NCI-H2196 treated with DMSO at 0.1 percent for 48 hours (cell line): ENCODE results near the gene FGD4.

Source experiments
- DNase-seq: peaks from one replicate; lab custom pipeline; 2025; ENCODE audit not compliant: unreplicated experiment; lab: John Stamatoyannopoulos, UW

The FGD4 gene

DNA sequence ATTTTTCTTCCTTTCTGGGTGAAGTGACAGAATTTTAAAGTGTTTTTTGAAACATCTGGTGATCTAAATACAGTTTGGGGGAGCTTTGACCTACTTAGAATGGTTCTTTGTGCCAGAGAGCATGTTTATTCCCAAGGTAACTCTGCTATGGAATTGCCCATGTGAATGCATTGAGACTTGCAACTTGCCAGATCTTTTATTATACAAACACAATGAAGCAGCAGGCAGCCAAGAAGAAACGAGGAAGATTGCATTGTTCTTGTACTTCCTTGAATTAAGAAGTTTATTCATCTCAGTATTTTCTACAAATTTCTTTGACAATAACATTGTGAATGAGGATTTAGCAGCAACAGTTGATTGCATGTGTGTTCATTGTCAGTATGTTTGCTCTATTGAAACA lies 55.5 kb downstream of the FGD4 start:
- no peak for DNase-seq

DNA sequence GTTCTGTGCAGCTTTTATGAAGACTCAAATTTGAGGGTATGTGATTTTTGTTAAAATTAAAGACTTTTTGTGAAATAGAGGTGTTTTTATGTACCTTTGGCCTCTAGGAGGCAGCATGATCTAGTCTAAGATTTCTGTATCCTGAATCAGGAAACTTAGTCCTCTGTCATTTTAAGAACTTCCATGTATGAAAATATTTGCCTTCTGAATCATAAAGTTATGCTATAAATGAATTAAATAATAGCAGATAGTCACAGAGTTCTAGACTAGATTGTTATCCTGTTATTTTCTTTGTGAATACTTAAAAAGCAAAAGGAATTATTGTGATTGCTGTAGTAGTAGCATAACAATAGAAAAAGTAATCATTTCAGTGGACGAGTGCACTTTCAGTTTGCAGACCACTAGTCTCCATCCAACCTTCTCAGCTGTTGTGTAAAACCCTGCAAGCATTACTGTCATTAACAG lies 56.3 kb downstream of the FGD4 start:
- DNase-seq, result peak; percentile 46

DNA sequence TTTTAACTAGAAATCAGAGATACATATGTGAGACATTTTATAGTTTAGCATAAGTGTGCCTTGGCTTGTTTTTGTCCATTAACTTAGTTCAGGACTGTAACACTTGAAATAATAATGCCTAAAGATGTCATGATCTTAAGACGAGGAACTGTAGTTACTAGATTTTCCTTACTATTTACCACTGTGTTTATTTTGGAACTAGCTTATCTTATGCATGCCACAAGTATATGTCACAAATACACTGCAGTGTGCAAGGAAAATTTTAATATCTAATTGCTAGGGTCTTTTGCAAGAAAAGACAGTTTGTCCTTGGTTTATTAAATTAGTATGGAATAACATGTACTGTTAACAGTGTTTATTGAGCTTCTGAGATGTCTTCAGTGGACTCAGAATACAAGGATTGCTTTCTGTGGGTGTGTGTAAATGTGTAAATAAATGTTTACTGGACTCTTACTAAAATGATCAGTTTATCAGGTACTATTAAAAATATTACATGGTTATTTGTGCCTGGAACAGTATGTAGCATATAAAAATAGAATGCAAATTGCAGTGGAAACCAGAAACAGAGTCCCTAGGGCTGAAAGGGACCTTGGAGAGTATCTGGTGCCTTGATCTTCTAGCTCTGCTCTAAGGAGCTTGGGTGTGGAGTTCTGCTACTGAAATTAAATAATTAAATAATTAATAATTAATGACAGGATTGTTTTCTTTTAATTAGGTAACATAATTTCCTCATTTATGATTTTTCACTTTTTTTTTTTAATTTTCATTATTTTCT lies 58.1 kb downstream of the FGD4 start:
- no peak for DNase-seq

DNA sequence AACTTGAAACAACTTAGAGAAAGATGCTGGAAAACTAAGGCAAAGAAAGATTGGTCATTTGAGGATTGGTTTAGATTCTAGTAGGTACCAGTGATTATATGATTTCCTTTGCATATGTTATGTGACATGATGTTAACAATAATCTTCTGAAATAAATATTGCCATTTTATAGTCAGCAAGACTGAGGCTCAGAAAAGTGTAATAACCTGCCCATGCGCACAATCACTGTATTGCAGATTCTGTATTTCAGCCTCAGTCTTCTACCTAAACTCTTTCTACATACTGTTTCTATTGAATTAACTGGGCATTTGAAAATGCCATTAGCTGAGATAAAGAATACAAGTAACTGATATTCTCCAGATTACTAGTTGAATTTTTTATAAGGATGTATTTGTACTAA lies 61.3 kb downstream of the FGD4 start:
- DNase-seq, result no peak

DNA sequence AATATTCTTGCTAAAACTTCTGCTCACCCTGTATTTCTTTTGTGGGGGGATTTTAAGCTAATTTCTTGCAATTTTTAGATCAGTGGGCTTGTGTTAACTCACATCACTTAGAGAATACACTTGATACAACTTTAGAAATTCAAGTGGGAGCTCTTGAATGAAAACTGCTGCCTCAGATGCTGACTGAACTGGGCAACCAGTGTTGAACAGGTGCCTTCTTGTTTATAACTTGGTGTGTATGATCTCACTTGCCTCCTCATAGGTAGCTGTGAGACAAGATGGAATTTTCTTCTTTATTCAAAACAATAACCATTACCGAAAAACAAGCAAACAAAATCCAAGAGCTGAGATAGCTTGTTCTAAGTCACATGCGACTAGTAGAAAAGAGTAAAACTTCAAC lies 63.5 kb downstream of the FGD4 start:
- DNase-seq, result no peak

DNA sequence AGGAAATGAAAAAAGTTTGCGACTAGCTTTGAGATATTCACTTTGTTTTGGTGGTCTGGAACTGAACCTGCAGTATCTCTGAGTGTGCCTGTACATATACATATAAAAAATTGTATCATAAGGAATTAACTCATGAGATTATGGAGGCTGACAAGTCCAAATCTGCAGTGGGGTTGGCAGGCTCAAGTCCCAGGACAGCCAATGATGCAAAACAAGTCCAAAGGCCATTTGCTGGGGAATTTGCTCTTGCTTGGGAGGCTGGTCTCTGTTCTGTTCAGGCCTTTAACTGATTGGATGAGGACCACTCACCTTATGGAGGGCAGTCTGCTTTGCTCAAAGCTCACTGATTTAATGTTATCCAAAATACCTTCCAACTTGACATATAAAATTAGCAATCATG lies 66.8 kb downstream of the FGD4 start:
- DNase-seq, result no peak

DNA sequence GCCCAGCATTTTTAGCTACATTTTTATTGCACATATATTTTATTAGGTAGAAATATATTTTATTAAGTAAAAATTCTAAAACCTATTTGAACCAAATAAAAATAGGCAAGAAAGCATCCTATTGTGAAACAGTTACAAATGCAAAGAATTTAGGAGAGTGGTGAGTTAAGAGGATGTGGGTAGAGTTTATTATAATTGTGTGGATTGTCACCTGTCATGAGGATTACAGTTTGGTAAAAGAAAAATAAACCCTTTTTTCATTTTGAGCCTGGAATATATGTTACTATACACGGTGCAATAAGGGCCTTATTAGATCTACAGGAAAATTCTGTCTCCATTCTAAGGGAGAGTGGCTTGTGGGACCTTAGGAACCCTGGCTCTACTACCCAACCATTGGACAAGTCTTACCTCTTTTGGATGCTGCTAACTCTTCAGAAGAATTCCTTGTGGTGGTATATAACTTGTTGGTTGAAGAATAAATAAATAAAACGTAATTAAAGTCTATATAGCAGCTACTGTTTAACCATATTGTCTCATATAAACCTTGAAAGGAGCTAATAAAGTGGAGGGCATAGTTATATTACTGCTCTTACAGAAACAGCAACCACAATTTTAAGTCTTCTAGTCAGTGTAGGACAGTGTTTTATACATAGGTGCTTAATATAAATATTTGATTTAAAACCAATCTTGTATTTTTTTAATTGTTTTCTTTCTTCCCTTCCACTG lies 67.8 kb downstream of the FGD4 start:
- DNase-seq, result no peak

DNA sequence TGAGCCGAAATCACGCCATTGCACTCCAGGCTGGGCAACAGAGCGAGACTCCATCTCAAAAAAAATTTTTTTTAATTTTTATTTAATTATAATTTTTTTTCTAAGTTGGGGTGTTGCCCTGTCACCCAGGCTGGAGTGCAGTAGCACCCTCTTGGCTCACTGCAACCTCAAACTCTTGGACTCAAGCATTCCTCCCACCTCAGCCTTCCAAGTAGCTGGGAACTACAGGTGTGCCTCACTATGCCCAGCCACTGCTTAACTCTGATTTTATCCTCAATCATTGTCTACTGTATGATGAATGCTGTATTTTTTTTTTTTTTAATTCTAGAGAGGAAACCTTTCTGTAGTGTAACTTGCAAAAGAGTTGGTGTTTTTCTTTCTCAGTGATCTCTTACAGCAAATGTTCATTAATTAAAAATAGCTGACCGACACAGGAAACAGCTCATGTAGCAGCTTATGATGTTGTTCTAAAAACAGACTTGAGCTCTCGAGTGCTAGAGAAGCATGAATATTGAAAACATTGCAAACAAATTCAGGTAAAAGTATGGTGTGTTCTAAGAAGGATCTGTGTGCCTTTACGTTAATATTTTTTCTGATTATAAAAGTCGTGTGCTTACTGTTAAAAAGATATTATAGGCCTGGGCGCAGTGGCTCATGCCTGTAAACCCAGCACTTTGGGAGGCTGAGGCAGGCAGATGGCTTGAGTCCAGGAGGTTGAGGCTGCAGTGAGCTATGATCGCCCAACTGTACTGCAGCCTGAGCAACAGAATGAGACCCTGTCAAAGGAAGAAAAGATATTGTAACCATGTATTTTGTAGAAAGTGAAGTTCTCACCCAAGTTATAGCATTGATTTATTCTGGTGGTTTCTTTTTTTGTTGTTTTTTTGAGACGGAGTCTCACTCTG lies 68.9 kb downstream of the FGD4 start:
- no peak for DNase-seq

DNA sequence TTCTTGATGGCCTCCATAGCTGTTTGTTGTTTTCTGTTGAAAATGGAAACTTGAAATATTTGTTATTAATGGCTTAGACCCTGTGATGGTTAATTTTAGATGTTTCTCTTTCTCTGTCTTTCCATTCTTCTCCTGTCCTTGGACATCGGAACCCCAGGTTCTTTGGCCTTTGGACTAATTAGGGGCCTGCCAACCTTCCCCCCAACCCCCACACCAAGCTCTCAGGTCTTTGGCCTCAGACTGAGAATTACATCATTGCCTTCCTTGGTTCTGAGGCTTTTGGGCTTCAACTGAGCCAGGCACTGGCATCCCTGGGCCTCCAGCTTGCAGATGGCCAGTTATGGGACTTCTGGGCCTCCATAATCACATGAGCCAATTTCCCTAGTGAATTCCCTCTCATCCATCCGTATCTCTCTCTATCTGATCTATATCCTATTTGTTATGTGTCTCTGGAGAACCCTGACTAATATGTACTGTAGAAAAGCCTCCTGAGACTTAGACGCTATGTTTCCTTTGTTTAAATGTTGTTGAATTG lies 71.6 kb downstream of the FGD4 start:
- no peak for DNase-seq

DNA sequence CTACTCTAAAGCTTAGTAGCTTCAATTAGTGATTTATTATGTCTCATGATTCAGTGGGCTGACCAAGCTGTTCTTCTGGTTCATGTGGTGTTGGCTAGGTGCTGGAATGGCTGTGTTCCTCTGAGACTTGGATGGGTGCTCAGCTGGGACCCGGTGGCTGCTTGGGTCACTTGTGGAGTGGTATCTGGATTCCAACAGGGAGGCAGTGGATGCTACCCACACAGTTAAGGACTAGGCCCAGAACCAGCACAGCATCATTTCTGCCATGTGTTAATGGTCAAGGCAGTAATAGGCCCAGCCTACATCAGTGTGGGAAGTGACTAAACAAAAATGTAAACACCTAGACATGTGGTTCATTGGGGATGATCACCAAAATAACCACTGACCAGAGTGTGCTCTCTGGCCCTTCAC lies 72.2 kb downstream of the FGD4 start:
- no peak for DNase-seq

DNA sequence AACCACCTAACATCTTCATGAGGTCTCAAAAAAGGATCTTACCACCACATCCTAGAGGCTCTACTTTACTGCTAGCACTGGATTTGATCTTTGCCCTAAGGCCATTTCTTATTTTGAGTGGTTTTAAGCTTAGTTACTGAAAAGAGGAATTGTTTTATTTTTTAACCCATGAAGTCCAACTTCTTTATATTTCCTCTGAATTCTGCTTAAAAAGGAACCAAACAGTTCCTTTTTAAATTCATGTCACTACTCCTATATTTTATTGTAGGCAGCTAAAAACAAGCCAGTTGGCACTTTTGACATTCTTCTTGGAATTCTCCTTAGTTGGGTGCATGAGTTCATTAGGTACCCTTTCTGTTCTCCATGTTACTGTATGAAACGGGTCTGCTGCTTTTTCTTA lies 76.4 kb downstream of the FGD4 start:
- no peak for DNase-seq

DNA sequence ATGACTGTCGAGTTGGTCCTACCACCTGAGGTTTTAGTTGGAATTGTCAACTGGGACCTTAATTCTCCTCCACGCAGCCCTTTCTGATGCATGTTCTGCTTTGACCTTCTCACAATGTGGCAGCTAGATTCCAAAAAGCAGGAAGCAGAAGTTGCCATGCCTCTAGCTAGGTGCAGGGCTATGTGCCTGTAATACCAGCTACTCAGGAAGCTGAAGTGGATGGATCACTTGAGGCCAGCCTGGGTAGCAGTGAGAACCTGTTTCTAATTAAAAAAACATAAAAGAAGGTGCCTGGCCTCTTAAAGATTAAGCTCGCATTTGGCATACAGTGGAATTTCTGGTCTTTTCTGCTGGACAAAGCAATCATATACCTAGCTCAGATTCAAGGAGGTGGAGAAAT lies 77.1 kb downstream of the FGD4 start:
- no peak for DNase-seq

DNA sequence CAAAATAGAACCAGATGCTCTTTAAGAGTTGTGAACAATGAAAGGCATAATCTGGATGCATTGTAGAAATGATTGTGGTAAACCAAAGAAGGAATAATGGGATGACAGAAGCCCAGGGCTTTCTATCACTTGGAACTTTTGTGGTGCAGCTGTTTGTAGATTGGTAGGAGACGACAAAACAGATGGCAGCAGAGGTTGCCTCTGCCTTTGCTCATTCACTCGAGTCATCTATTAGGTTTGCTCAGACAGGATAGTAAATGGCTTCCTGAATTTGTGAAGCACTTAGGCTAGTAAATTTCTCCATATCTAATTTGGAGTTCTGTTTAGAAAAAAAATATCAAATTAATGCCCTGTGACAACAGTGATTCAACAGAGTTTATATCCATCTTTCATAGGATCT lies 78.4 kb downstream of the FGD4 start:
- DNase-seq, result no peak

DNA sequence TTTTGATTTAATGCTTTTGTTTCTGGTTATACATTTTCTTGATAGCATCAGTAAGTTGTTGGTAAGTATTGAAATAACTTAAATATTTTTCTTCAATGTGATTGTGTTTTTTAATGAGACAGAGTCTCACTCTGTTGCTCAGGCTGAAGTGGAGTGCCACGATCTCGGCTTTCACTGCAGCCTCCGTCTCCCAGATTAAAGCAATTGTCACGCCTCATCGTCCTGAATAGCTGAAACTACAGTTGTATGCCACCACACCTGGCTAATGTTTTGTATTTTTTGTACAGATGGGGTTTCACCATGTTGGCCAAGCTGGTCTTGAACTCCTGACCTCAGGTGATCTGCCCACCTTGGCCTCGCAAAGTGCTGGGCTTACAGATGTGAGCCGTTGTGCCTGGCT lies 78.8 kb downstream of the FGD4 start:
- DNase-seq, result no peak

DNA sequence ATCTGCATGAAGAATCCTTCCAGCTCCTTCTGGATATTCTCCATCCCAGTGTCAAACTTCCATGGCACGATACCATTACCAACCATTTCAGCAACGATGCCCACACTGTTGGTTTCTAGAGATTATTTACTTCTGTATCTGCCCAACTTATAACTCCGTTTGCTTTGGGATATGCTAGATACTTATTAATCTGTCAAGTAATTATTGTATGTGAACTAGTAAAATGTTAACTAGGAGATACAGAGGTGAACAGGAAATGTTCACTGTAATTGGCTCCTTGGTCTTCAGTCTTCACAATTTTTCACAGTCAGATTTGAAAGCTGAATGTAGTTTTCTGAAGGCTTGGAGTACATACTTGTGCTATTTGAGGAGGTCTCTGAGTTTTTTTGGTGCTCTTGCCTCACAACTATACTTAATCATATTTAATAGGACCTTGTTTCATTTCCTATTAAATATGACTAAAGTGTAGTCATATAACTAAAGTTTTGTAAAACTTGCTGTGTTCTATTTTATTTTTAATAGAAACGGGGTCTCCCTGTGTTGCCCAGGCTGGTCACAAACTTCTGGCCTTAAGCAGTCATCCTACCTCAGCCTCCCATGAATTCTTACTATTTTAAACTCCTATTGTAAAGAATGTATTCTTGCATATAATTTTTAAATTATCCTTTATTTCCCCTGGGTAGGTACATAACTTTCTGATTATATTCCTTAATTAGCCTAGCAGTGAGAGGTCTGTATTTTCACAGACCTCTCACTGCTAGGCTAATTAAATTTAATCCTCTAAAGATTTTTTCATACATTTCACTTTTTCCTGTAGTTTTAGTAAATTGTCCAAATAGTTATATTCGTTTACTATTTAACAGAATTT lies 79.7 kb downstream of the FGD4 start:
- DNase-seq, result no peak

DNA sequence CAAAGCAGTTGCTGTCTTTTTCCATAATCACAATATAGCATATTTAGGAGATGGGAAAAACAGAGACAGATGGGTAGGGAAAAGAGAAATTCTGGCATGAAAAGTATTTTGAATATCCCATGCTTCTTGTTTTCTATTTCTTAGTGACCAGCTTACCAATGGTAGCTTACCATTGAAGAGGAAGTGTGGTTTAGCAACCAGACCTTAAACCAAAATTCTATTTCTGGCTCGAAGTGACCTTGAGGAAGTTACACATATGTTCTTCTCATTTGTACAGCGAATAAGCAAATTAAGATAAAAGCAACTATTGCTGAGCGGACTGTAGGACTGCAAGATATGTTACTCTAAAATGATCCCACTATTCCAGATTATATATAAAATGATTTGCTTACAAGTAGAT lies 82.9 kb downstream of the FGD4 start:
- DNase-seq, result no peak

DNA sequence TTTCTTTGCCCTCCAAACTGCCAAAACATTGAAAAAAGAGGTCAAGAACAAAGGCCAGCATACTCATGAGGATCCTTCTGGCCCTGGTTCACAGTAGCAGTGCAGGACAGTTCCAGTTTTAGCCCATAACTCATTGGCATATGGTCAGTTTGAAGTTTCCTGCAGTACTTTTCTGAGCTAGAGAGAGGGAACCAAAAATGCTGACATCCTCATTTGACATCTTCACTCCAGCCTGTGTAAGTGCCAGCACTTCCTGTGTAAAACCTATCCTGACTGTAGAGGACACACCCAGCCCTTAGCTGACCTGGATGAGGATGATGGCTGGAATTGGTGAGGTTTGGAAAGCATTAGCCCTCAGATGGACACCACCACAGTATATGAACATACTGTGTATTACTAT lies 84.1 kb downstream of the FGD4 start:
- DNase-seq, result no peak

DNA sequence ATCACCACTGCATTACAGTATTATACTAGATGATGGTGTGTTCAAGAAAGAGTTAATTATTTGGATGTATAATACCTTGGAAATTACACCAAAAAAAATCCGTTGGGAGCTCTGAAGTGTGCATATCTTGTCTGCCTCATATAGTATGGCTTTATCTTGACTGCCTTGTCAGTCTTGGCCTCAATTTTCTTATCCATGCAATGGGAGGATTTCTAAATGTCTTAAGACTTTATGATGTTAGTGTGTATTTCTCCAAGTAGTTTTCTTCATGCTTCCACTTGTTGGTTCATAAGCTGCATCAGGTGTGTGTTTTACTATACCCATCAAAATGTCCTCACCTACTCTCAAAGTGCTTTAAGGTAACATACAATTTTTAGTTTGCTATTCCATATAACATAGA lies 84.6 kb downstream of the FGD4 start:
- no peak for DNase-seq

DNA sequence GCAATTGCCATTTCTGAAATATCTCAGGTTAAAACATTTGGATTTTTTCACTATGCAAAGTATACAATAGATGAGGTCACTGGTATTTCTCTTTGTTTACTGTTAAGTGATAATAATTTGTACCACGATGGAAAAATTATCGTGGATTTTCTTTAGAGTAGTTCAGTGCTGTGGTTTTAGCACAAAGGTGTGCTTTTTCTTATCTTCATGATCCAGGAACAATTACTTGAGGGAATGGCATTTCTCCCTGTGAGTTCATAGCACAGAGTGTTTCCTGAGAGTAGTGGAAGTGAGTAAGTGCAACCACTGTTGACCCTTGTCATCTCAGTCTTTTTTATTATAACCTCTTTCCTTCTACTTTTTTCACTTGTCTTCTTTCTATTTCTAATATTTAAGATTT lies 86.8 kb downstream of the FGD4 start:
- DNase-seq, result no peak

DNA sequence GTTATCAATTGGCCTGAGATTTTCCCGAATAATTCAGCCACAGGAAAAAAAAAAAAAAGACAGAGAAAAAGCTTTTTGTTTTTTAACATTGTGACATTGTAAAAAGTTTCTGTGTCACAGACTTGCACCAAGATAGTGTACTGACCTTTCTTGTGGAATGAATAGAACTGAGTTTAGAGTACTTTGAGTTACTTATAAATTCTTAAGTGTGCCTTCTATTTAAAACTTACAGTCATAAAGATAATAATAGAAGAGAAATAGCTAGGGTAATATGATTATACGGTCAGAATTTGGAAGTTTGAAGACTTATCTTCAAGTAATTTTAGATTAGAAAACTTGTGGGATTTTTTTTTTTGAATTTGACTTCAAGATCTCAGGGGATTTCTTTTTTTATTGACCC lies 88.8 kb downstream of the FGD4 start:
- DNase-seq, result no peak
